Posterior vena cava (tissue), 2 donors: ENCODE results near the gene GABRB1. TPM values are rescaled to one million over a fixed set of nuclear protein-coding genes. Genes with fewer than 3 reads are reported as not detected.
"Not testable (repeated sequence)": the region's sequence is repeated elsewhere in the genome, so short reads cannot be mapped to it uniquely, and the experiment has no call there.

ENCODE experiments used
- DNase-seq: peaks from one replicate; pipeline ENCODE4 v3.0.0-alpha.2; 2020; ENCODE audit warnings: low spot score
- intact Hi-C, 2 donors: fragments of 100-400 bp; cut with DNase I; formaldehyde crosslinking; loops; one replicate each; pipeline versions ENCODE4 v1.14.1 to v1.14.2; 2022 to 2023
- total RNA-seq, 2 donors: library from RNA; stranded (reverse); fragmentation: NEBNext Ultra II Directional; extraction: Animal tissue kit (Norgen Biotek cat#: 25700); gene quantifications; one replicate each; pipeline ENCODE4 v1.2.1, GENCODE V29; 2021
- donor health status: DM: yes; HTN: yes; CAD: no.
- donor health status: DM: yes; HTN: yes; CAD: no.

The GABRB1 gene
- total RNA-seq, 2 donors from 2014 or later, result not detected

DNA sequence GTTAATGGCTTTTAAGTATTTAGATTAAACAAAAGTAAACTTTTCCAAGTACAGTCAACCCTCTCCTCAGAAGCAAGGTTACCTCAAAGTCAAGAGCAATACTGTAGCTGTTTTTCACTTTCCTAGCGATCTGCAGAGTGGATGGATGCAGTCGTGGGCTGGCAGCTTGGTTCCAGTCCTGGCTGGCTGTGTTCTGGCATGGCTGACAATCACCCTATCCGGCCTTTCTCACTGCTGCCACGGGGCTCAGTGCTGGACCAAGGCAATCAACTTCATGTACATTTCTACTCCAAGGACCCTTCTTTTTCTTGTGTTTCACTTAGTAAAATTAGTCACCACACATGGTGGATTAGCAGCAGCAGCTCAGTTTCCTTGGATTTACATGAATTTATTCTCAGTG lies 208.3 kb downstream of the GABRB1 start:
- intact Hi-C loops, result no loop called here
- no peak for DNase-seq

DNA sequence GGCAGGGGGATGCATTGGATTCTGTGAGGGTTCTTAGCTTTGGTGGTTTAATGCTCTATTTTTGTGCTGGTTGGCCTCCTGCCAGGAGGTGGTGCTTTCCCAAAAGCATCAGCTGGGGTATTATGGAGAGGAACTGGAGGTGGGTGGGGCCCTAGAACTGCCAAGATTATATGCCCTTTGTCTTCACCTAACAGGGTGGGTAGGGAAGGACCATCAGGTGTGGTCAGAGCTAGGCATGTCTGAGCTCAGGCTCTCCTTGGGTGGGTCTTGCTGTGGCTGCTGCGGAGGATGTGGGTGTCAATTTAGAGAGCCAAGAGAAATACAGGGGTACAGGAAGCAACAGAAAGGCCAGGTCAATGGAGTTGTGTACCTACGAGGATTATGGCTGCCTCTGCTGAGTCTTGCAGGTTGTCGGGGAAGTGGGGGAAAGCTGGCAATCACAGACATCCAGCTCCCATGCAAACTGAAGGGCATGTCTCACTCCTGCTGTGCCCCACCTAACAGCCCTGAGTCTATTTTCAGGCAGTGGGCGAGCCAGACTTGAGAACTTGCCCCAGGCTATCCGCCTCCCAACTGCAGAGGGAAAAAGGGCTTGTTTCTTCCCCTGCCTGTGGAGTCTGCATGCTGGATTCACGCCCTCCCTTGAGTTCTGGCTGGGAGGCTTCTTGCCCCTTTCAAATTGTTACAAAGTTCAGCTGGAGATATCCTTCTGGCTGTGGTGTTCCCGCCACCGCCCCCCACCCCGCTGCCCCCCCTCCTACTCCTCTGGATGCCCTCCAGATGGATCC lies 220.2 kb downstream of the GABRB1 start:
- intact Hi-C loops, result no loop called here
- no peak for DNase-seq

DNA sequence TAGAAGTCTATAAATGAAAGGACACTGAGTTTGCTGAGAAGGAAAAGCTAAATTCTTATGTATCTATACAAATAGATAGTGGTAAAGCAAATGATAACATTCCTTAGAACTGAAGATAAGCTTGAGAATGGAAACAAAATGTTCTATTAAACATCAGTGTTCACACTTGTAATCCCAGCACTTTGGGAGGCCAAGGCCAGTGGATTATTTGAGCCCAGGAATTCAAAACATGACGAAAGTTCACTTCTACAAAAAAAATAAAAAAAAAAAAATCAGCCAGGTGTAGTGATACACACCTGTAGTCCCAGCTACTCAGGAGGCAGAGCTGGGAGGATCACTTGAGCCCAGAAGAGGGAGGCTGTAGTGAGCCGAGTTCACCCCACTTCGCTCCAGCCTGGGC lies 232.4 kb downstream of the GABRB1 start:
- DNase-seq, result no peak
- intact Hi-C loops, result no loop called here

DNA sequence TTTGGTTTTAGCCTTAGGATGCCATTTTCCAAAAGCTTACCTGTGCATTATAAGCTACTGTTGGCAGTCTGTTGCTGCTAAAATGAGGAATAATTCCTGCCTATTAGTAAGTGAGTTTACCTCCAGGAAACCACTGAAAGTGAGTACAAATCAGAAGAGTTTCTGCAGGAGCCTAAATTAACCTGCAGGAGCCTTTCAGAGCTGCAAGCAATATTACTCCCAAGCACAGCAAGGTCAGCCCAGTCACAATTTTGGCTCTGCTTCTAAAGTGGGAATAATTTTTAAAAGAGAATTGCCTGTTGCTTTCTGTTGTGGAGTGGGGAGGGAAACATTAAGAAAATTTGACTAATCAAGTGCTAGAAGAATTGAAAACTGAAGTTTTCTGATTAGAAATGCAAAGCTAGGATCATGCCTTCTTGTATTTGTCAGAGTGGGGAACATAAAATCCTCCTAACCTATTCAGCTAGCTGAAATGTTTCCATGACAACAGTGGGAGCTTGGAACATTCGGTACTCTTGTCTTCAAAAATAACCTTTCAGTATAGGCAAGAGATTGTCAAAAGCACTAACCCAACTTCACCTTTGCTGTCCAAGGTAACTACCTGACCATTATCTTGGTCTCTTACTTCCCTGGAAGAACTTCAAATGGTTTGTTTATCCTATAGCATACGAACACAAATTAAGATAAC lies 239.0 kb downstream of the GABRB1 start:
- no peak for DNase-seq
- intact Hi-C loops, result no loop called here

DNA sequence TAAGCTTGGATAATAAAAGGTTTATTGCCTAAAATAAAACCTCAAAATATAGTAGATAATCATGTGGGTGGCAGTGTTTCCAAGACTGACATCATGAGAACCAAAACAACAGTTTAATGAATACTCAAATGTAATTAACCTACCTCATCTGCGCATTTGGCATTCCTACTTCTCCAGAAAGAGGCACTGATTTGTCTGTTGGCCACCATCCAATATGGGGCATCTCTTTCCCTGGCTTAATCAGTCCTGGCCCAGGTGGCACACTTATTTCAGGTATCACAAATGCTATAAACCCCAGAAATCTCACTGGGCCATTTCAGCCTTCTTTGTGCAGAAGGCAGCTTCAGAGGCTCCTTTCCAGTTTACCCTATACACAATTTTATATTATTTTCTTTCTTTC lies 239.9 kb downstream of the GABRB1 start:
- intact Hi-C loops, result no loop called here

DNA sequence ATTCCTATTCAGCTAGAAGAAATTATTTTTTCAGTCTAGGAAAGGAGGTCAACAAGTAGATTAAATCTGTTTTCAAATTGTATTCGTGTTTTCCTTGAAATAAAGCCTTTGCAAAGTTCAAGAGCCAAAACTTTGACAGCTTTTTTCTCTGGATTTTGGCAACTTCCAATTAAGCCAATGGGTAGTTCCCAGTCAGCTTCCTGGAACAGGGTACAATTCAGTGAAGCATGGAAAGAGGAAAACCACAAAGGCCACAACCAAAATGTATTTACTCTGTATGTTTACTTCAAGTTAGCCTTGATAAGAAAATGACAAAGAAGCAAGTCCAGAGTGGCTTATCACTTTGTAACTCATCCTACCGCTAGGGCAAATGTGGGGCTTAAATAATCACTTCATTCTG lies 243.5 kb downstream of the GABRB1 start:
- intact Hi-C loops, result no loop called here
- DNase-seq, result no peak

More for the DNA sequence above, 239.9 kb downstream of the GABRB1 start:
- no peak for DNase-seq

DNA sequence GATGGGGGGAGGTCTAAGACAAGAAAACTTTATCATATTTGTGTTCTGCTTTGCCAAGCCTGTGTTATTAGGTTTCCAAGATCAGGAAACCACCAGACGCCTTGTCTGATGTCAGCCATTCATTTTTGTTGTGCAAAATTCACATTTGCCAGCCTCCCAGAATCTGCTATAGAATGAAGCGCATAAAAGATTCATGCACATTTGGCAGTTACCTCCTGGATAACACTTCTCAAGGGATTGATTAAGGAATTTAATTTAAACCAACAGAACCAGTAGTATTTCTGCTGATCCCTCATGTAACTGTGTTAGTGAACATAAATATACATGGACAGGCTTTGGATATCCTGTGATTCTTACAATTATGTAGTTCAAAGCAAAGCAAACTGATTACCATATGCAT lies 244.2 kb downstream of the GABRB1 start:
- intact Hi-C loops, result no loop called here
- no peak for DNase-seq

DNA sequence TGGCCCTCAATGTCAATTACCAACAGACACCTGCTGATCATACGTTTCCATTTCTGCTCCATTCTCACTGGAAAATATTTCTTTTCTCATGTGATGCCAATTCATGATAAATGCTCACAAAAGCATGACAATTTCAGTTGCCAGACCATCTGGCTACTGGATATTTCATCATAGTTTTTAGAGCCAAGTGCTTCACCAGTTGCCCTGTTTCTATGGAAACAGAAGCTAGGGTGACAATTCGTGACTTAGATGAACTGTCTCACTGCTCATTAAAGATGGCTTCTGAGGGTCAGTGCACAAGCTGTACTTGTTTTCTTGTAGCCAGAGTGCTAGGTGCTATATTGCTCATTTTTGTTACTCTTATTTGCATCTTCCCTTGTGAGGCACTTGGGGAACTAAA lies 247.3 kb downstream of the GABRB1 start:
- intact Hi-C loops, result no loop called here
- no peak for DNase-seq

DNA sequence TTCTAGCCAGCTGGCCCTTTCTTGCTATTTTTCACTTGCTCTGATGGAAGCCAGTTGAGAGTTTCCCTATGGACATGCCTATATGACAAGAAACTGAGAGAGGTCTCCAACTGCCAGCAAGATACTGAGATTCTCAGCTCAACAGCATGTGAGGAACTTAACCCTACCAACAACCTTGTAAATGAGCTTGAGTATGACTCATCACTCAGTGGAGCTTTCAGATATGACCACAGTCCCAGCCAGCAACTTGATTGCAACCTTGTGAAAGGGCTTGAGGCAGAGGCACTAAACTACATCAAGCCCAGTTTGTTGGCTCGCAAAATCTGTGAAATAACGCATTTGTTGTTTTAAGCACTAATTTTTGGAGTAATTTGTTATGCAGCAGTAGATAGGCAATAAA lies 256.4 kb downstream of the GABRB1 start:
- DNase-seq, result no peak
- intact Hi-C loops, result loop anchor here in 1 of 2 donors (2.0 kb wide), 1 partner anchor 83 kb away; no protein-coding TSS in a partner anchor

DNA sequence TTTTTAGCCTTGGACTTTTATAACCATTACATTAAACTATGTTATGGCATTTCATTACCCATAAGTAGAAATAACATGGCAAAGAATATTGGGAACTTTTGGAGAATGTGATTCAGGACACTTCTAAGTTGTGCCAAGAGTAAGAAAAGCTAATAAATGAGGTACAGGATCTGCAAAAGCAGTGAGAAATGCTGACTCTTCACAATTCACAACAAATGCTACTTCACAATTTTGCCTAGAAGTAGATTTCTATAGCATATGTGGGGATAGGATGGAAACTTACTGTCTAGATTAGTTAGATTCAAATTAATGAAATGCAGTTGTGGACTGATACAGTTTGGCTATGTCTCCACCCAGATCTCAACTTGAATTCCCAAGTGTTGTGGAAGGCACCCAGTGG lies 258.4 kb downstream of the GABRB1 start:
- intact Hi-C loops, result no loop called here
- DNase-seq, result no peak

DNA sequence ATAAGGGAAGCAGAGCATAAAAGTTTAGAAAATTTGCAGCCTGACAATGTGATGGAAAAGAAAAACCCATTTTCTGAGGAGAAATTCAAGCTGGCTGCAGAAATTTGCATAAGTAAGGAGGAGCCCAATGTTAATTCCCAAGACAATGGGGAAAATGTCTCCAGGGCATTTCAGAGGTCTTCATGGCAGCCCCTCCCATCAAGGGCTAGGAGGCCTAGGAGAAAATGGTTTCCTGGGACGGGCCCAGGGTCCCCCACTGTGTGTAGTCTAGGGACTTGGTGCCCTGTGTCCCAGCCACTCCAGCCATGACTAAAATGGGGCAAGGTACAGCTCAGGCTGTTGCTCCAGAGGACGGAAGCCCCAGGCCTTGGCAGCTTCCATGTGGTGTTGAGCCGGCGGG lies 259.5 kb downstream of the GABRB1 start:
- intact Hi-C loops, DNase-seq: not testable (repeated sequence)

DNA sequence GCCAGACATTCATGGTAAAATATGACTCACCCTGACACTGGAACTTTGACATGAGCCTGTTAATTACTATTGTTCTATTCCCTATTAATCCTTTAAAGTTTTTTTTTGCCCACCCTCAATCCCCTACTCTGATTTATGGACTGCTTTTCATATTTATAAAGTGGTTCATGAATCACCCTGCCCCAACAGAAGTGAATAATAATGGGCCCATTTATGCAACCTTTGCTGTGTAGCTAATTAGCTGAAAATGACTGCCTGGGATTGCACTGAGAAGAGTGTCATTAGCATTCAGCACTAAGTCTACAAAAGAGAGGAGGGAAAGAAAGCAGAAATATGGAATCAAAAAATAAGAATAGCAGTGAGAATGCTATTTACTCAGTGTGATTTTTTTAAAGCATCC lies 277.8 kb downstream of the GABRB1 start:
- intact Hi-C loops, result no loop called here
- no peak for DNase-seq

DNA sequence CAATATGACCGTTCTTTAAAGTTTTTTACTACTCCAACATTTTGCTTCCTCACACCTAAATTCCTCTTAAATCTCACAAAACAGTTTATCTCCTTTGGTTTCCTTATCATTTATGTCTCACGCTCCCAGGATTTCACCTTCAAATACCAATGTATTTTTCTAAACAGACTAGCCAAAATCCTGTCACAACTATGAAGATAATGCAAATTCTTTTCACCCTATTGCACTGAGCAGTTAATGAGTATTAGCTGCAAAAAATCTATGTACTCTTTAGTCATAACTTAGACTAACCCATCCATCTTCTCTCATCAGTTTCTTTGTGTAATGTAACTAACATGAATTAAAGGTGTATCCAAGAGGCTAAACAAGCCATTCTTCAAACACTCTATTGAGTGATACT lies 280.8 kb downstream of the GABRB1 start:
- DNase-seq, result no peak
- intact Hi-C loops, result no loop called here

DNA sequence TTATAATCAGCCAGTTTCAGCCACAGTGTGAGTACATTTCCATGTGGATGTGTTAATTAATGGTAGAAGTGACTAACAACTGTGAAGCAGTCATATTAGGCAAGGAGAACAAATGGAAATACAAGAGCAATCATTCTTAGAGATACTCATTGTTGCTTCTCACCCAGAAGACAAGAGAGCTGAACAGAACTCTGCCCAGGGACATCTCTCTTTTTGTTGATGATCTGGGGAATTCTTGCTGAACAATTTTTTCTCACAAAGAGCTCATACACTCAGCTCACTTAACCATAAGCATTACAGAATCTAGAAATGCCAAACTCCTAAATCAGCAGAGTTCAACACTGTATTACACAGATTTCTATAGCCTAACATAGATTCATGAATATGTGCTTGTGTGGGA lies 282.0 kb downstream of the GABRB1 start:
- DNase-seq, result no peak
- intact Hi-C loops, result no loop called here

DNA sequence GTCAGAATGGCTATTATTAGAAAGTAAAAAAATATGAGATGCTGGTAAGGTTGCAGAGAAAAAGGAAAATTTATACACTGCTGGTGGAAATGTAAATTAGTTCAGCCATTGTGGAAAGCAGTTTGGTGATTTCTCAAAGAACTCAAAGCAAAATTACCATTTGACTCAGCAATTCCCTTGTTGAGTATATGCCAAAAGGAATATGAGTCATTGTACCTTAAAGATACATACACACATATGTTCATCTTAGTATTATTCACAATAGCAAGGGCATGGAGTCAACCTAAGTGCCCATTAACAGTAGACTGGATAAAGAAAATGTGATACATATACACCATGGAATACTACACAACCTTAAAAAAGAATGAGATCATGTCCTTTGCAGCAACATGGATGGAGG lies 284.0 kb downstream of the GABRB1 start:
- DNase-seq, result no peak
- intact Hi-C loops, result no loop called here

DNA sequence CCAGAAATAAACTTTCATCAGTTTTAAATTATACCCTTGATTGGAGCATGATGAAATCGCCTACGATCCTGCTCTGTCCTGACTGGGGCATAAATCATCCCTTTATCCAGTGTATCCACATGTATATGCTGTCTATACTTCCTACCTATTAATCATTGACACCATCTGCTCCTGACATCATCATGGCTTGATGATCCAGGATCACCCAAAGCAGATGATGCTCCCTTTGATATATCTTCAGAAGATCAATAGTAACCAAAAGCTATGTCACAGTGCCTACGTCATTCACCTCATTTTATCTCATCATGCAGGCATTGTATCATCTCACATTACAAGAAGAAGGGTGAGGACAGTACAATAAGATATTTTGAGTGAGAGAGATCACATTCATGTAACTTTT lies 294.7 kb downstream of the GABRB1 start:
- intact Hi-C loops, result no loop called here
- DNase-seq, result no peak

DNA sequence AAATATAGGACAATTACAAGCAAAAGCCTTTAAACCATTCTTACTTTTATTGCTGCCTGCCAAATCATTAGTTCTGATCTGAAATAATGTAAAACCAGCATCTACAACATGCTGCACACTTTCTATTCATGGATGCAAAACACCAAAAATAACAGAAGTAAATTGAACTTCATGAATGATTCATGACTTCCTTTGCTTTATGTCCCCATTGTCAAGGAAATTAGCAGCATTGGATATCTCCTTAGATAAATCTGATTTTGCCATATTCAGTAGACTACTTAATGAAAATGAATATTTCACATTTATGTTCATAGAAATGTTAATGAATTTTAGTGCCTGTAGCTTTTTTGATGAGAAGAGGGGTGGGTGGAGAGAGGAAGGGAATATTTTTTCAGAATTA lies 299.5 kb downstream of the GABRB1 start:
- intact Hi-C loops, result no loop called here
- DNase-seq, result no peak

DNA sequence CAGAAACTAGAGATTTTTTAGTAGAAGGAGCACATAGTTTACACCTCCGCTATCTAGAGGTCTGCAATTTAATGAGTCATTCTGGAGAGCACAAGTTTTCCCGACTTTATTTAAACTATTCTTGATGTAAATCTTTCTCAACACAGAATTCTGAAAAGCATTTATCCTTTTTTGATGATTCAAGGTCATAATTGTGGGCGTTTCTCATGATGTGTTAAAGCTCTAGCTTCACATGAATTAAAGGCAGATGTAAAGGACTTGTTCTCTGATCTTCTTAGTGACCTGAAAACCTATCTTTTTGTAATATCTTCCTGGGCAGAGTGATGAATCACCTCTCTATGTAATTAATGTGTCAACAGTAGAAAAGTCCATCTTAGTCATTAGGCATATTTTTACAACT lies 303.3 kb downstream of the GABRB1 start:
- no peak for DNase-seq
- intact Hi-C loops, result no loop called here

DNA sequence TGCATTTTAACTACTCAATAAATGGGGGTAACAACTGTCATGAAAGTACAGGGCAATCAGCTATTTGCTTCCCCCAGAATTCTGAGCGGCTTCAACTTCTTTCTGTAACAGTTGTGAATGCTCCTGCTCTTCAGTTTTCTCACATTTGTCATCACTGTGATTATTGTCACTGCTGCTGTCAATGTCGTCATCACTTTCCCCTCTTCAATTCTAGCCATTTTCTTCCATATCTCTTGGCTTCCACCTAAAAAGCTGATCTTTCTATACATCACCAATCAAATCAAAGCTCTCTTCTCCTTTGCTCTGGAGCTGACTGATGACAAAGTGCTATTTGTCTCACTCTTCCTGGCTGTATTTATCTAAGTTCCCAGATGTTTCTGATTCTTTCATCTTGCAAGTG lies 306.5 kb downstream of the GABRB1 start:
- intact Hi-C loops, result no loop called here
- DNase-seq, result no peak

DNA sequence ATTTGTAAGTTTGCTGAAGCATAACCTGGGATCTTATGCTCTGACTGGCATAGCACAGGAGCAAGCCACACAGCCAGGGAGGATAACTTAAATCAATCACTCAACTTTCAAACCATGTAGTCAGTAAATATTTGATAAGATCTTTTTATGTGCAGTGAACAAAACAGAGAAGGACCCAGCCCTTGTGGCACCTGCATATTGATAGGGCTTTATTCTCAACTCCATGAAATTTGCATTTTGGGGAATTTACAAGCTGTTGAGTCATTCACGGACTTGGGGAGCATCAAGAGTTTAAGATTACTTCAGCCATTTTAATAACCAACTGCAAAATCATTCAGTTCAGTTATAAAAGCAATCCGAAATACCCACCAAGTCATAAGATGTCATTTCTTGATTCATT lies 309.5 kb downstream of the GABRB1 start:
- intact Hi-C loops, result loop anchor here in 1 of 2 donors (5.0 kb wide), 1 partner anchor 256 kb away; no protein-coding TSS in a partner anchor
- DNase-seq, result no peak

DNA sequence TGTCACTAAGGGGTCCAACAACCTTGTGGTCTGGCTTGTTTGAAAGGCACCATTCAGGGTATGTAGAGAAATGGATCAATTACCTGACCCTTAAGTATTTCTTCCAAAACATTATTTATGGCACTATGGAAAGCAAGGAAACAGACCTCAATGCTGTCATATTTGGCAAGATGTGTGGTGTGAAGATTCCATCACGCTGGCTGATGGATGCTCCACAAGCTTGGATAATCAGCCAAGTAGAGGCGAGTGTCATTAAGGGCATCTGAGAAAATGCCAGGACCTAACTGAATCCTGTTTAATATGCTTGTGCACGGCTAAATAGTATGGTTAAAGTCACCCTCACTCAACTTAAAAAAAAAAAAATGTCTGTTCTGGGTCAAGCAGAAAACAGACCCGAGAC lies 311.4 kb downstream of the GABRB1 start:
- intact Hi-C loops, result loop anchor here in 1 of 2 donors (5.0 kb wide), 1 partner anchor 255 kb away; no protein-coding TSS in a partner anchor
- no peak for DNase-seq
